Activated CD4-positive, alpha-beta T cell treated with anti-CD3 and anti-CD28 coated beads, Interleukin-2, Interleukin-4, amounts not matched to agents 100 ng/mL and 50 ng/mL, durations not matched to agents 16 hours and 8 hours (primary cell): ENCODE measurements around the gene GINS3.
"Not testable (repeated sequence)": the region's sequence is repeated elsewhere in the genome, so short reads cannot be mapped to it uniquely, and the experiment has no call there.

Experiments
- DNase-seq: peaks from one replicate; pipeline ENCODE4 v3.0.0-alpha.2; 2020; ENCODE audit warnings: low spot score

The GINS3 gene

DNA sequence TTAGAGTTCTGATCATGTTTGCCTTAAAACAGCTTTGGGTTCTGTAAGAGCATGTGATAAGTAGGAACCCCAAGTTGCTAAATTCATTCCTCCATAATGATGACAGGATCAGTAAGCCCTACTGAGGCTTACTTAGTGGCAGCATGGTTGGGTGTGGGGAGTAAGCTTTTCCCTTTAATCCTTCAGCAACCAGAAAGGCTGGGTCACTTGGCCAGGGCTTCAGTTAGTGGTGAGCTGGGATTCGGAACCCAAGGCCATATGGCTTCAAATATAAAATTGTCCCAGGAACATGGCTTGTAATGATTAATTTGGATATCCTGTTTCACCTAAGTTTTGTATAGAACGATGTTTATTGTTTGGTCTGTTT lies 850 bp downstream of the GINS3 start:
- DNase-seq: peak; percentile 4

DNA sequence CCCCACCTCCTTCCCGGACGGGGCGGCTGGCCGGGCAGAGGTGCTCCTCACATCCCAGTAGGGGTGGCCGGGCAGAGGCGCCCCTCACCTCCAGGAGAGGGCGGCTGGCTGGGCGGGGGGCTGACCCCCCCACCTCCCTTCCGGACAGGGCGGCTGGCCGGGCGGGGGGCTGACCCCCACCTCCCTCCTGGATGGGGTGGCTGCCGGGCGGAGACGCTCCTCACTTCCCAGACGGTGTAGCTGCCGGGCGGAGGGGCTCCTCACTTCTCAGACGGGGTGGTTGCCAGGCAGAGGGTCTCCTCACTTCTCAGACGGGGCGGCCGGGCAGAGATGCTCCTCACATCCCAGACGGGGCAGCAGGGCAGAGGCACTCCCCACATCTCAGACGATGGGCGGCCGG lies 4.6 kb downstream of the GINS3 start:
- not testable (repeated sequence) for DNase-seq

GRCh38 chr16:58399718-58400633 lies 7.7 kb downstream of the GINS3 start:
- peak; percentile 11 for DNase-seq

DNA sequence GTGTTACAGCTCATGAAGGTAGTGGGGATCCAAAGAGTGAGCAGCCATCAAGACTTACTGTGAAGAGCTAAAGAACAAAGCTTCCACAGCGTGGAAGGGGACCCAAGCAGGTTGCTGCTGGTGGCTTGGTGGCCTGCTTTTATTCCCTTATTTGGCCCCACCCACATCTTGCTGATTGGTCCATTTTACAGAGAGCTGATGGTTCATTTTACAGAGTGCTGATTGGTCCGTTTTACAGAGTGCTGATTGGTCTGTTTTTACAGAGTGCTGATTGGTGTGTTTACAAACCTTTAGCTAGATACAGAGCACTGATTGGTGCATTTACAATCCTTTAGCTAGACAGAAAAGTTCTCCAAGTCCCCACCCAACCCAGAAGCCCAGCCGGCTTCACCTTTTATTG lies 9.0 kb downstream of the GINS3 start:
- DNase-seq: not testable (repeated sequence)

- DNase-seq: no peak
Measured at GRCh38 chr16:58402796-58403195, 10.5 kb downstream of the GINS3 start.

DNA sequence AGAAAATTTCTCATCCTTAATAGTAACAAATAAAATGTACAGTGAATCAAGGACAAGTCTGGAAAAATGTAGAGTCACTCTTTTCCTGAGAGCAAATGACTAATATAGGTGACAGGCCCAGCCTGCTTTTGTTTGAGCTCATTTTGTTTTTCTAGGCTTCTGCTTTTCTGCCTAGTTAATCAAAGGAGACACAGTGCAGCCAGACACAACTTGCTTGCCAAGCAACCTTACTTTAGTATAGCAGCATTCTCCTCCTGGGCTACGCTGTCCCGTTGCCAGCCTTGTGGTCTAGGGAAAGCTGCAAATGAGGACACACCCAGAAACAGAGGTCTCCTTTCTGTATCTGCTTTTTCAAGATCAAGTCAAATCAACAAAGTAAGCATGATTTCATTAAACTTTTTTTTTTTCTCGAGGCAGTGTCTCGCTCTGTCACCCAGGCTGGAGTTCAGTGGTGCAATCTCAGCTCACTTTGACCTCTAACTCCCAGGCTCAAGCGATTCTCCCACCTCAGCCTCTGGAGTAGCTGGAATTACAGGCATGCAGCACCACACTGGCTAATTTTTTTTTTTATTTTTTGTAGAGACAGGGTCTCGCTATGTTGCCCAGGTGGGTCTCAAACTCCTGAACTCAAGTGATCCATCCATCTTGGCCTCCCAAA lies 17.2 kb downstream of the GINS3 start:
- no peak for DNase-seq

DNA sequence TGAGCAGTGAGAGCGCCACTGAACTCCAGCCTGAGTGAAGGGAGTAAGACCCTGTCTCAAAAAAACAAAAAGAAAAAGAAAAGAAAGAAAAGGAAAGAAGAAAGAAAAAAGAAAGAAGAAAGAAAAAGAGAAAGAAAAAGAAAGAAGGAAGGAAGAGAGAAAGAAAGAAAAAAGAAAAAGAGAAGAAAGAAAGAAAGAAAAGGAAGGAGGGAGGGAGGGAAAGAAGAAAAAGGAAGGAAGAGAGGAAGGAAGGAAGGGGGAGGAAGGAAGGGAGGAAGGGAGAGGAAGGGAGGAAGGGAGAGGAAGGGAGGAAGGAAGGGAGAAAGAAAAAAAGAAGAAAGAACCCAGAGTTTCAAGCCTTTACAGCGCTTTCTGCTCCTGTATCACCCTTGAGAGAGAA lies 19.1 kb downstream of the GINS3 start:
- no peak for DNase-seq

- DNase-seq: no peak
Measured at GRCh38 chr16:58411736-58412614, 19.7 kb downstream of the GINS3 start.

GRCh38 chr16:58412615-58412970 lies 20.3 kb downstream of the GINS3 start:
- not testable (repeated sequence) for DNase-seq

- DNase-seq: no peak
Measured at GRCh38 chr16:58413359-58413758, 21.1 kb downstream of the GINS3 start.

- DNase-seq: no peak
Measured at GRCh38 chr16:58415003-58415402, 22.7 kb downstream of the GINS3 start.

DNA sequence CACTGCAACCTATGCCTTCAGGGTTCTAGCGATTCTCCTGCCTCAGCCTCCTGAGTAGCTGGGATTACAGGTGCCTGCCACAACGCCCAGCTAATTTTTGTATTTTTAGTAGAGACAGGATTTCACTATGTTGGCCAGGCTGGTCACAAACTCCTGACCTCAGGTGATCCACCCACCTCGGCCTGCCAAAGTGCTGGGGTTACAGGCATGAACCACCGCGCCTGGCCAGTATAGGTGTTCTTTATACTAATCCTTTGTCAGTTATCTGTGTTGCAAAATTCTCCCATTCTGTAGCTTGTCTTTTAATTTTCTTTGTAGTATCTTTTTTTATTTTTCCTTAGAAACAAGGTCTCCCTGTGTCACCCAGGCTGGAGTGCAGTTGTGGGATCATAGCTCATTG lies 23.7 kb downstream of the GINS3 start:
- not testable (repeated sequence) for DNase-seq

DNA sequence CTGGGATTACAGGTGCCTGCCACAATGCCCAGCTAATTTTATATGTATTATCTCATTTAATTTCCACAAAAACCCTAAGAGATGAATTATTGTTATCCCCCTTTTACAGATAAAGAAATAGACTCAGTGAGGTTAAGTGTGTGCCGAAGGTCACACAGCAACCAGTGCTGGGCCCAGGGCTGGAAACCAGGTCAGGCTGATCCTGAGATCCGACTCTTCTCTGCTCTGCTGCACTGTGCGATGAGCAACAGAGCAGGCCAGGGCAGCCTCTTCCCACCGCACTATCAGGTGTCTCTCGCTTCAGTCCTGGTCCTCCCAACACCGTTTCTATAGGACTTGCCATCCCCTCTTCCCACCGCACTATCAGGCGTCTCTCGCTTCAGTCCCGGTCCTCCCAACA lies 24.8 kb downstream of the GINS3 start:
- no peak for DNase-seq

- DNase-seq: no peak
Measured at GRCh38 chr16:58417600-58417999, 25.3 kb downstream of the GINS3 start.

- no peak for DNase-seq
Measured at GRCh38 chr16:58418026-58418425, 25.8 kb downstream of the GINS3 start.

GRCh38 chr16:58418601-58419000 lies 26.3 kb downstream of the GINS3 start:
- DNase-seq: no peak

DNA sequence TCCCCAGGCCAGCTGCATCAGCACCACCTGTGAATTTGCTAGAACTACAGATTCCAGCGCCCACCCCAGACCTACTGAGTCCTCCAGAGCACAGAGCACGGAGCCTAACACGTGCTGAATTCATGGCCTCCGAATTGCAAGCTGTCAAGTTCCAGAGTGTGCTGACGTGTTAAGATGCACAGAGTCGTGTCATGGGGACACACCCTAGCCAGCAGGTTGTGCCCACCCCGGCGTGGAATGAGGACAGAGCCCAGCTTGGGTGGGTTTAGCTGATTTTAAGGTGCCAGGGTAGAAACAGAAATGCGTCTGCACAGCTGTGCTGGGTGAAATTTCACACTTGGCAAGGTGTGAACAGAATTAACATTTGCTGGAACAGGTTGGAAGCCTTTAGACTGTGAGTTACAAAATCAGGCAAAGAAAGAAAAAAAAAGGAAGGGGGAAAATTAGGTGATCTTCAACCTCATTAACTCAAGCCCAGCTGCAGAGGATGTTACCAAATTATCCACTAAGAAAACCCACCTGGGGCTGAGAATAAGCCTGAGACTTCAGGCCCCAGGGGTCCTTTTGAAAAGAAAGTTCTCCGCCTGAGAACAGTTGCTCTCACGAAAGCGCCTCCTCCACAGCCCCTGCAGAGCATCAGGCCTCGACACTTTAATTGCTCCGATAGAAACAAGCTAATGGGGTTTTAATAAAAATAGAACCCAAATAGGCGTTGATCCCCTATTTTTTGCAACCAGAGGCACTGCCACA lies 27.1 kb downstream of the GINS3 start:
- DNase-seq: no peak

DNA sequence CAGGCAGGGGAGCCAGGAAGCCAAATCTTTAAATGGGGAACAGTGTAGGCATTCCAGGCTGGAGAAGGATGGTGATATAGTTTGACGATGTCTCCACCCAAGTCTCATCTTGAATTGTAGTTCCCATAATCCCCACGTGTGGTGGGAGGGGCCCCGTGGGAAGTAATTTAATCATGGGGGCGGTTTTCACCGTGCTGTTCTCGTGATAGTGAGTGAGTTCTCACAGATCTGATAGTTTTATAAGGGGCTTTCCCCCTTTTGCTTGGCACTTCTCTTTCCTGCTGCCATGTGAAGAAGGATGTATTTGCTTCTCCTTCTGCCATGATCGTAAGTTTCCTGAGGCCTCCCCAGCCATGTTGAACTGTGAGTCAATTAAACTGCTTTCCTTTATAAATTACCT lies 28.8 kb downstream of the GINS3 start:
- no peak for DNase-seq

- no peak for DNase-seq
Measured at GRCh38 chr16:58421529-58421928, 29.3 kb downstream of the GINS3 start.

- no peak for DNase-seq
Measured at GRCh38 chr16:58422809-58423208, 30.5 kb downstream of the GINS3 start.

GRCh38 chr16:58425245-58425644 lies 33.0 kb downstream of the GINS3 start:
- DNase-seq: no peak
